ENCODE data around the gene PRKAG3. TPM values are rescaled to one million over a fixed set of nuclear protein-coding genes. Genes with fewer than 3 reads are reported as not detected.

Gene PRKAG3
- total RNA-seq, 1 experiment from 2014 or later, result not detected

- no peak for DNase-seq (ENCODE audit: low spot score)
- TF ChIP-seq ZBTB21 (CRISPR knock-in tag; IDR thresholded peaks at IDR 0.05; ENCODE audit: borderline replicate concordance) (no peak), JAZF1 (CRISPR knock-in tag; IDR thresholded peaks at IDR 0.05) (no peak), STAT6 (CRISPR knock-in tag; conservative IDR thresholded peaks at IDR 0.05; ENCODE audit: low read depth) (no peak)
- POLR2A ChIA-PET, result no interaction called here
- H3K9me3 Mint-ChIP-seq, result no peaks in the 10 kb centered on the region
- H3K27me3 Mint-ChIP-seq (ENCODE audit: low read depth), result no peaks in the 10 kb centered on the region
- CTCF ChIA-PET, result interaction anchor here (0.6 to 1.4 kb wide), 3 partner anchors 24 to 330 kb away, joined by 3 to 4 read pairs (median 4); partner anchors contain the start of gene CYP27A1
- no peak overlapping the region for H3K27ac Mint-ChIP-seq
- ATAC-seq, result no peak
- no peak overlapping the region for H3K4me3 Mint-ChIP-seq
- no peaks in the 10 kb centered on the region for H3K36me3 Mint-ChIP-seq
- H3K4me1 Mint-ChIP-seq, result peaks cover 3% of the 10 kb centered on the region; the same call in 1 of the 2 replicates
Measured at GRCh38 chr2:218823196-218823855, 8.3 kb downstream of the PRKAG3 start.

DNA sequence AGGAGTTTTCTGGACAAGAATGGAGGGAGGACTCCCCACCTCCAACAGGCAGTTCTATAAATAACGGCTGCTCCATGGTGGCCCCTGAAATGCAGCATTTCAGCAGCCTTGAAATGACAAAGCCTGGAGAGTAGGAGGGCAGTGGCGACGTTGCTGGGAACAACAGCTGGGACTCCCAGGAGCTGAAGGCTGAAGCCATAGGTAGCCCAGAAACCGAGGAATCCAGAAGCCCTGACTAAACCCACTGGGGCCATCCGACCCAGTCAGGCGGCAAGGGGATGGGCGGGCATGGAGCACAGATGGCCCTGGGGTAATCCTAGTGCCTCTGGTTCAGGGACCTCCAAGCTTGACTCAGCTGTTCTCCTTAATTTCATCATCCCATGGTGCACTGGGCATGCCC lies 9.0 kb downstream of the PRKAG3 start:
- ATAC-seq (no peak), DNase-seq (ENCODE audit: low spot score) (no peak)
- TF ChIP-seq RORB (CRISPR knock-in tag; IDR thresholded peaks at IDR 0.05) (no peak), TEAD4 (CRISPR knock-in tag; IDR thresholded peaks at IDR 0.05) (no peak), ZNF219 (CRISPR knock-in tag; IDR thresholded peaks at IDR 0.05; ENCODE audit: borderline replicate concordance) (no peak), SP1 (CRISPR knock-in tag; conservative IDR thresholded peaks at IDR 0.05) (no peak), ZNF512 (CRISPR knock-in tag; IDR thresholded peaks at IDR 0.05; ENCODE audit: borderline replicate concordance) (no peak), ELF4 (CRISPR knock-in tag; IDR thresholded peaks at IDR 0.05; ENCODE audit: low read depth) (no peak), GABPB1 (CRISPR knock-in tag; IDR thresholded peaks at IDR 0.05) (no peak), OVOL2 (CRISPR knock-in tag; IDR thresholded peaks at IDR 0.05; ENCODE audit: borderline replicate concordance) (no peak), FOXP4 (CRISPR knock-in tag; IDR thresholded peaks at IDR 0.05) (no peak), ZMAT4 (CRISPR knock-in tag; IDR thresholded peaks at IDR 0.05) (no peak), ZNF425 (CRISPR knock-in tag; conservative IDR thresholded peaks at IDR 0.05) (no peak), ETV6 (CRISPR knock-in tag; IDR thresholded peaks at IDR 0.05) (no peak), FOXP1 (CRISPR knock-in tag; IDR thresholded peaks at IDR 0.05; ENCODE audit: borderline replicate concordance) (no peak), SMAD4 (CRISPR knock-in tag; IDR thresholded peaks at IDR 0.05) (no peak), CBFB (CRISPR knock-in tag; IDR thresholded peaks at IDR 0.05; ENCODE audit: low read depth) (no peak)
- TF ChIP-seq, protein P1, sequence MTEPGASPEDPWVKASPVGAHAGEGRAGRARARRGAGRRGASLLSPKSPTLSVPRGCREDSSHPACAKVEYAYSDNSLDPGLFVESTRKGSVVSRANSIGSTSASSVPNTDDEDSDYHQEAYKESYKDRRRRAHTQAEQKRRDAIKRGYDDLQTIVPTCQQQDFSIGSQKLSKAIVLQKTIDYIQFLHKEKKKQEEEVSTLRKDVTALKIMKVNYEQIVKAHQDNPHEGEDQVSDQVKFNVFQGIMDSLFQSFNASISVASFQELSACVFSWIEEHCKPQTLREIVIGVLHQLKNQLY (CRISPR knock-in tag; IDR thresholded peaks at IDR 0.05), result no peak
- TF ChIP-seq, protein P2, sequence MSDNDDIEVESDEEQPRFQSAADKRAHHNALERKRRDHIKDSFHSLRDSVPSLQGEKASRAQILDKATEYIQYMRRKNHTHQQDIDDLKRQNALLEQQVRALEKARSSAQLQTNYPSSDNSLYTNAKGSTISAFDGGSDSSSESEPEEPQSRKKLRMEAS (CRISPR knock-in tag; IDR thresholded peaks at IDR 0.05), result no peak
- TF ChIP-seq, protein P3, sequence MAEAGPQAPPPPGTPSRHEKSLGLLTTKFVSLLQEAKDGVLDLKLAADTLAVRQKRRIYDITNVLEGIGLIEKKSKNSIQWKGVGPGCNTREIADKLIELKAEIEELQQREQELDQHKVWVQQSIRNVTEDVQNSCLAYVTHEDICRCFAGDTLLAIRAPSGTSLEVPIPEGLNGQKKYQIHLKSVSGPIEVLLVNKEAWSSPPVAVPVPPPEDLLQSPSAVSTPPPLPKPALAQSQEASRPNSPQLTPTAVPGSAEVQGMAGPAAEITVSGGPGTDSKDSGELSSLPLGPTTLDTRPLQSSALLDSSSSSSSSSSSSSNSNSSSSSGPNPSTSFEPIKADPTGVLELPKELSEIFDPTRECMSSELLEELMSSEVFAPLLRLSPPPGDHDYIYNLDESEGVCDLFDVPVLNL (CRISPR knock-in tag; IDR thresholded peaks at IDR 0.05; ENCODE audit: borderline replicate concordance, low read depth), result no peak
- H3K9me3 Mint-ChIP-seq, result no peaks in the 10 kb centered on the region
- H3K36me3 Mint-ChIP-seq, result no peaks in the 10 kb centered on the region
- no peaks in the 10 kb centered on the region for H3K27me3 Mint-ChIP-seq (ENCODE audit: low read depth)
- H3K27ac Mint-ChIP-seq, result no peak overlapping the region
- ChIA-PET CTCF (interaction anchor here (0.6 to 1.4 kb wide), 4 partner anchors 25 to 331 kb away, joined by 3 to 4 read pairs (median 4); partner anchors contain the start of gene CYP27A1), POLR2A (no interaction called here)
- peaks cover 3% of the 10 kb centered on the region; the same call in 1 of the 2 replicates for H3K4me1 Mint-ChIP-seq
- no peak overlapping the region for H3K4me3 Mint-ChIP-seq

All from WTC11 (cell line).